ENCODE data around the gene CES3. TPM values are rescaled to one million over a fixed set of nuclear protein-coding genes. Genes with fewer than 3 reads are reported as not detected.

The CES3 gene, protein sequence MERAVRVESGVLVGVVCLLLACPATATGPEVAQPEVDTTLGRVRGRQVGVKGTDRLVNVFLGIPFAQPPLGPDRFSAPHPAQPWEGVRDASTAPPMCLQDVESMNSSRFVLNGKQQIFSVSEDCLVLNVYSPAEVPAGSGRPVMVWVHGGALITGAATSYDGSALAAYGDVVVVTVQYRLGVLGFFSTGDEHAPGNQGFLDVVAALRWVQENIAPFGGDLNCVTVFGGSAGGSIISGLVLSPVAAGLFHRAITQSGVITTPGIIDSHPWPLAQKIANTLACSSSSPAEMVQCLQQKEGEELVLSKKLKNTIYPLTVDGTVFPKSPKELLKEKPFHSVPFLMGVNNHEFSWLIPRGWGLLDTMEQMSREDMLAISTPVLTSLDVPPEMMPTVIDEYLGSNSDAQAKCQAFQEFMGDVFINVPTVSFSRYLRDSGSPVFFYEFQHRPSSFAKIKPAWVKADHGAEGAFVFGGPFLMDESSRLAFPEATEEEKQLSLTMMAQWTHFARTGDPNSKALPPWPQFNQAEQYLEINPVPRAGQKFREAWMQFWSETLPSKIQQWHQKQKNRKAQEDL
- total RNA-seq (not detected), polyA plus RNA-seq (0.19 TPM)

DNA sequence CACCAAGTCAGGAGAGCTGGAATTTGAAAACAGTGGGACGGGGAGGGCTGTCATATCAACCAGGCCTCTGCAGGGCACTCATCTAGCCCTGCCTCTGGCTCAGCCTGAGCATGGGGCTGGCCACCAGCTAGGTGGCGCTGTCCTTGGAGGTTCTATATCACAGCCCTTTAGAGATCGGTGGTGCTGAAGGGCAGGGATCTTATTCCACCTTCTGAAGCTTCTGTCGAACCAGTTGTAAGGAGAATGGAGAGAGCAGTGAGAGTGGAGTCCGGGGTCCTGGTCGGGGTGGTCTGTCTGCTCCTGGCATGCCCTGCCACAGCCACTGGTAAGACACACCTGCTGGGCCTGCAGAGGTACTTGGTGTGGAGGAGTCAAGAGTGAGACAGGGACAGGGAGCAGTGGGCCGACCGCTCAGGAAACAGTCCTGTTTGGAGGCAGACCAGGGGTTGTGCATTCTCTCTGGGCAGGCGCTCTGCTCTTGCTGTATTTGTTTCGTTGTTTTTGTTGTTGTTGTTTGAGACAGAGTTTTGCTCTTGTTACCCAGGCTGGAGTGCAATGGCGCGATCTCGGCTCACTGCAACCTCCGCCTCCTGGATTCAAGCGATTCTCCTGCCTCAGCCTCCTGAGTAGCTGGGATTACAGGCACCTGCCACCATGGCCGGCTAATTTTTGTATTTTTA, at the start of gene CES3:
TSS of gene CES3 (plus strand) at position 202 of the 680 bp plus-strand sequence. CDS start at position 244, 42 bp downstream.
- WGBS: 63% methylated on average over 16 of the region's 16 CpGs

DNA sequence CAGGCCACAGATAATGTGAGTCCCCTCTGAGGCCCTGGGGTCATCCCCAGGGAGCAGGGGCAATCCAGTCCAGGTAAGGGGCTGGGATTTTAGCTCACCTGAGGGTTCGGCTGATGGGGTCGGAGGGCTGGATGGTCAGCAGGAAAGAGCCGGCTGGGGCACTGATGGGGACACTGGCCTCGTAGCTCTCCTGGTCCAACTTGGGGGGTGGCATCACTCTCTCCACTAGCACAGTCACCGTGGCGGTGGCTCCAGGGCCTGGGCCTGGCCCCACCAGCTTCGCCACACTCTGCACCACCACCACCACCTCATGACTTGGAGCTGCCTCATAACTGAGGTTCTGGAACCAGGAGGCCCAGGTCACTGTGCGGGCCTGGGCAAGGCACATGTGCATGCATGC, 49.3 kb upstream of the CES3 start:
- Histone ChIP-seq H3K4me3 (ENCODE audit: low read depth, low read length) (no peak overlapping the region), H3K36me3 (ENCODE audit: insufficient read depth) (no peaks in the 10 kb centered on the region), H3K4me1 (ENCODE audit: insufficient read depth) (no peaks in the 10 kb centered on the region), H3K27ac (ENCODE audit: low read depth) (no peak overlapping the region)
- 96% methylated on average over 8 of the region's 8 CpGs for WGBS
- DNase-seq (ENCODE audit: extremely low spot score): no peak

More for the DNA sequence above, at the start of gene CES3:
- no peak for DNase-seq (ENCODE audit: extremely low spot score)
- Histone ChIP-seq H3K4me3 (ENCODE audit: low read depth, low read length) (no peak within 1 kb of the TSS), H3K27ac (ENCODE audit: low read depth) (no peak within 1 kb of the TSS), H3K36me3 (ENCODE audit: insufficient read depth) (no peaks in the 10 kb centered on the region), H3K4me1 (ENCODE audit: insufficient read depth) (no peaks in the 10 kb centered on the region)

DNA sequence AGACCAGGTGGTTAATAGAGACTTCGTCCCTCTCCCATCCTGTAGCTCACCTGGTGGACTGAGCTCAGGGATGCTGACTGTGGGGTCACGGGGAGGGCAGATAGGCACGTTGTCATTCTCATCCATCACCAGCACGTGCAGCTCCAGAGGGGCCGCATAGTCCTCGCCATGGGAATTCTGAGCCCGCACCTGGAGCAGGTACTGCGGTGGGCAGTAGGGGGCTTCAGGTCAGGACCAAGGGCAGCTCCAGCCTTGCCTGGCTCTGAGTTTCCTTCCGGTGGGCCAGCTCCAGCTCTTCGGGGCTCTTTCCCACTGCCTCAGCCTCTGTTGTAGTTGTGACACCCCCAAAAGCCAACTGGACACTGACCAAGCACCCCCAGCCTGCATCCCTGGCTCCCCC, 48.0 kb upstream of the CES3 start:
- Histone ChIP-seq H3K27ac (ENCODE audit: low read depth) (no peak overlapping the region), H3K4me1 (ENCODE audit: insufficient read depth) (no peaks in the 10 kb centered on the region), H3K4me3 (ENCODE audit: low read depth, low read length) (no peak overlapping the region), H3K36me3 (ENCODE audit: insufficient read depth) (no peaks in the 10 kb centered on the region)
- no peak for DNase-seq (ENCODE audit: extremely low spot score)
- WGBS: 51% methylated on average over 10 of the region's 10 CpGs

DNA sequence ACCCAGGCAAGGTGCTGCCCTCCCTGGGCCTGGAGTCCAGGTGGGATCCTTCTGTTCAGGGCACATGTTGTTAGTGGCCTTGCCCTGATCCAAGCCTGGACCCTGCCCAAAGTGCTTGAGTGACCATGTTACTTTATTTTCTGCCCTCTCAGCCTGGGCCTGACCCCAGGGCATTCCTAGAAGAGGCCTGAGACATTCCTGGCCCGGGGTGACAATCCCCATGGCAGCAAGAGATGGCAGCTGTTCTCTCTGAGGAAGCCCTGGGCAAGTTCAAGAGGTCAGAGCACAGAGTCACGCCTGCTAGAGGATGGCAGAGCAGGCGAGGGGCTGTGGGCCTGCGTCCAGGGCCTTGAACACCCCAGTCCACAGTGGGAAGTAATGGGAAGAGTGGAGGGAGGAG, 47.4 kb upstream of the CES3 start:
- 86% methylated on average over 4 of the region's 4 CpGs for WGBS
- Histone ChIP-seq H3K4me3 (ENCODE audit: low read depth, low read length) (no peak overlapping the region), H3K4me1 (ENCODE audit: insufficient read depth) (no peaks in the 10 kb centered on the region), H3K36me3 (ENCODE audit: insufficient read depth) (no peaks in the 10 kb centered on the region), H3K27ac (ENCODE audit: low read depth) (no peak overlapping the region)
- DNase-seq (ENCODE audit: extremely low spot score): no peak

DNA sequence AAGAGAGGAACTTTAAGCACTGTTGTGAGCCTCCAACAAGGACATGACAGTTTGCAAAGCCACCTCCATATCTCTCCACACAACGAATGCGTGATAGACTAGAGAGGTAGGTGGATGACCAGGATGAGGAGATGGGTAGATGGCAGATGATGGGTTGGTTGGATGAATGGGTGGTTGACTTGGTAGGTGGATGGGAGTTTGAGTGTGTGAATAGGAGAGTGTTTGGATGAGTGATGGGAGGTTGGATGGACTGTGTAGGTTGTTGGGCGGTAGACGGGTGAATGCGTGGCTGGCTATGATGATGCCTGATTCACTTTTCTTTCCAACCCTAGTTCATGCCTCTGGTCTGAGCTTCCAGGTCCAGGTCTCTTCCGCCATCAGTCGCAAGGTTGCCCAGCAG, 46.5 kb upstream of the CES3 start:
- H3K4me1 ChIP-seq (ENCODE audit: insufficient read depth): no peaks in the 10 kb centered on the region
- no peaks in the 10 kb centered on the region for H3K36me3 ChIP-seq (ENCODE audit: insufficient read depth)
- WGBS: 96% methylated on average over 7 of the region's 7 CpGs
- no peak overlapping the region for H3K4me3 ChIP-seq (ENCODE audit: low read depth, low read length)
- DNase-seq (ENCODE audit: extremely low spot score): no peak
- H3K27ac ChIP-seq (ENCODE audit: low read depth): no peak overlapping the region

DNA sequence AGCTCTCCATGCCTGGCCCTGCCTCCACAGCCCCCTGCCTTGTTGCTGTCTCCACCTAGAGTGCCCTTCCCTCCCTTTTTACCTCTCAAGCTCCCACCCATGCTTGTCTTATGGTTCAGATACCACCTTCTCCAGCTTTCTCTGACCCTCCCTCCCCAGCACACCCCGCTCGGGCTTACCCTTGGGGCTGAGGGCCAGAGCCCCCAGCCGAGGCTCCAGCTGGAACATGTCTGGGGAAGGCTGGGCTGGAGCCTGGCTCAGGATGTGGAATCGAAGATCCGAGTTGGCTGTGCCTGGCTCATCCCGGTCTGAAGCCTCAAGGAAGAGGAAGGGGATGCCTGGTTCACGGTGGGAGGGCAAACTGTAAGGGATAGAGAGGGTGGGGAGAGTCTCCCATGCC, 46.0 kb upstream of the CES3 start:
- H3K4me3 ChIP-seq (ENCODE audit: low read depth, low read length): no peak overlapping the region
- no peaks in the 10 kb centered on the region for H3K36me3 ChIP-seq (ENCODE audit: insufficient read depth)
- no peaks in the 10 kb centered on the region for H3K4me1 ChIP-seq (ENCODE audit: insufficient read depth)
- no peak for DNase-seq (ENCODE audit: extremely low spot score)
- 50% methylated on average over 7 of the region's 7 CpGs for WGBS
- H3K27ac ChIP-seq (ENCODE audit: low read depth): no peak overlapping the region

DNA sequence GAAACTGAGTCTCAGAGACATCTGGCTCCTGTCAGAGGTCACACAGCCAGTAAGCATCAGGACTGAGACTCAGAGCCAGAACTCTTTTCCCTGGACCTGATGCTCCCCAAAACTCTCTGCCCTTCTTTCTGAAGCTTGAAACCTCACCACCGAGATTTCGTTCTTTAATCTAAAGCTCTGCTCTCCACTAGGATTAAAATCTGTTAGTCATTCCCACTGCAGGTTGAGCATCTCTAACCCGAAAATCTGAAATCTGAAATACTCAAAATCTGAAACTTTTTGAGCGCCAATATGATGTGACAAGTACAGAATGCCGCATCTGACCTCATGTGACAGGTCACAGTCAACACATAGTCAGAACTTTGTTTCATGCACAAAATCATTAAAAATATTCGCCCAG, 44.5 kb upstream of the CES3 start:
- Histone ChIP-seq H3K36me3 (ENCODE audit: insufficient read depth) (no peaks in the 10 kb centered on the region), H3K4me1 (ENCODE audit: insufficient read depth) (no peaks in the 10 kb centered on the region), H3K27ac (ENCODE audit: low read depth) (no peak overlapping the region), H3K4me3 (ENCODE audit: low read depth, low read length) (no peak overlapping the region)
- DNase-seq (ENCODE audit: extremely low spot score): no peak
- 84% methylated on average over 6 of the region's 6 CpGs for WGBS

DNA sequence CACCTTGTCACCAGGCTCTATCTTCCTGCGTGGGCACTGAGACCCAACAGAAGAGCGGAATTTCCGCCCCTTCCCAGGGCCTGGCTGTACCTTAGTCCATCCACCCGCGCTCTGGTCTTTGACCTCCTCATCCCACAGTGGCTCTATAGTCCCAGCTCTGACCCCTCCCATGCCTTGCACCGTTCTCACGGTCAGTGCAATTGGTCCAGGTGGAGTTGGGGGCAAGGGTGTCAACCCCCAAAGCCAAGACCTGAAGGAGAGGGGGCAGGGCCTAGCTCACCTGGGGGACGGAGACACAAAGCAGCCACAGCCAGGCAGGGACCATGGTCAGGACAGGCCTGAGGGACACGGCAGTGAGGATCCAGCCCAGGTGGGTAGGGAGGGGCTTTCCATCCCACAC, 43.3 kb upstream of the CES3 start:
- 88% methylated on average over 9 of the region's 9 CpGs for WGBS
- Histone ChIP-seq H3K36me3 (ENCODE audit: insufficient read depth) (no peaks in the 10 kb centered on the region), H3K4me3 (ENCODE audit: low read depth, low read length) (no peak overlapping the region), H3K4me1 (ENCODE audit: insufficient read depth) (no peaks in the 10 kb centered on the region), H3K27ac (ENCODE audit: low read depth) (no peak overlapping the region)
- DNase-seq (ENCODE audit: extremely low spot score): no peak

DNA sequence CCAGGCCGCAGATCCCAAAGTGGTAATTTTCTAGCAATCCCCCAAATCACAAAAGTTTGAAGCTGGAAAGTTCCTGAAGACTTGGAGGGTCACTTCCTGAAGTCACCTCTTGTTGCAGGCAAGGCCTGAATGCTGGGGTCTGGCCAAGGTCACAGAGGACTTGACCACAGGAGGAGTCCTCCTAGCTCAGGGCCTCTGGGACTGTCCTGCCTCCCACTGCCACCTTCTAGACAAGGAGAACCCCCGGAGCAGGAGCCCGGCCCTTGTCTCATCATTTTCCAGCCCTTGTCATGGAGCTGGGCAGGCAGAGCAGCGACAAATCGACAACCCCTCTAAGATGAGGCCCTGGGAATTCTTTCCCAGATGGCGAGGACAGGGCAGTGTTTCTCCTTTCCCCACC, 42.7 kb upstream of the CES3 start:
- no peak for DNase-seq (ENCODE audit: extremely low spot score)
- Histone ChIP-seq H3K4me3 (ENCODE audit: low read depth, low read length) (no peak overlapping the region), H3K36me3 (ENCODE audit: insufficient read depth) (no peaks in the 10 kb centered on the region), H3K27ac (ENCODE audit: low read depth) (no peak overlapping the region), H3K4me1 (ENCODE audit: insufficient read depth) (no peaks in the 10 kb centered on the region)
- 92% methylated on average over 6 of the region's 6 CpGs for WGBS

DNA sequence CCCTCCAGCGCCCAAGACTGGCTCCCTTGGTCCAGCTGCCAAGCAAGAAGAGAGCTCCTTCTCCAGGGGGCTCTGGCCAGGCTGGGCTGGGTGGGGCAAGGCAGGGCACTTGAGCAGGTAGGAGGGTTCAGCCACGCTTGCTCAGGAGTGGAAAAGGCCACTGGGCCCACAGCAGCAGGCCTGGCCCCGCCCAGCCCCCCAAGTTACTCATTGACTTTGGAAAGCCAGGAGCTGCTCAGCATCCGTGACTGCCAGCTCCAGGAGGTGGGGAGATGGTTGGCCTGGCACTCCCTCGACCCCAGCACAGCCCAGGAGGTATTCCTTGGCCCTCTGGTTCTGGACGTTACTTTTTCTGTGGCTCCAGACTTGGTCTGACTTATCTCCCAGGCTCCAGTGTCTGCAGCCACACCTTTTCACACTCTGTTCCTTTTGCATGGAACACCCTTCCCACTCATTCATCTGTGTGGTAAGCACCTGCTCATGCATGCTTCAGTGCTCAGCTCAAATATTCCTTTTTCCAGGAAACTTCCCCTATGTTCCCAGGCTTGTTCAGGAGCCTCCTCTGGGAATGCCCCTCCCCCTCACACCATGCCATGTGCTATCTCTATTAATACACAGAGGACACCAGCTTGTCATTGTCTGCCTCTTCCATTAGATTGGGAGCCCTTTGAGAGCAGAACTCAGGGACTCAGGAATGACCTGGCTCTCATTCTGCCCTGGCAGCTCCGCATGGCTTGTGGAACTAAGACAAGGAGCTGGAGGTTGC, 42.1 kb upstream of the CES3 start, which contains the start of gene CDH16:
TSS of gene CDH16 (minus strand) at position 83 of the 766 bp plus-strand sequence. CDS start 820 bp downstream, outside the sequence.
- H3K27ac ChIP-seq (ENCODE audit: low read depth): no peak within 1 kb of the TSS

DNA sequence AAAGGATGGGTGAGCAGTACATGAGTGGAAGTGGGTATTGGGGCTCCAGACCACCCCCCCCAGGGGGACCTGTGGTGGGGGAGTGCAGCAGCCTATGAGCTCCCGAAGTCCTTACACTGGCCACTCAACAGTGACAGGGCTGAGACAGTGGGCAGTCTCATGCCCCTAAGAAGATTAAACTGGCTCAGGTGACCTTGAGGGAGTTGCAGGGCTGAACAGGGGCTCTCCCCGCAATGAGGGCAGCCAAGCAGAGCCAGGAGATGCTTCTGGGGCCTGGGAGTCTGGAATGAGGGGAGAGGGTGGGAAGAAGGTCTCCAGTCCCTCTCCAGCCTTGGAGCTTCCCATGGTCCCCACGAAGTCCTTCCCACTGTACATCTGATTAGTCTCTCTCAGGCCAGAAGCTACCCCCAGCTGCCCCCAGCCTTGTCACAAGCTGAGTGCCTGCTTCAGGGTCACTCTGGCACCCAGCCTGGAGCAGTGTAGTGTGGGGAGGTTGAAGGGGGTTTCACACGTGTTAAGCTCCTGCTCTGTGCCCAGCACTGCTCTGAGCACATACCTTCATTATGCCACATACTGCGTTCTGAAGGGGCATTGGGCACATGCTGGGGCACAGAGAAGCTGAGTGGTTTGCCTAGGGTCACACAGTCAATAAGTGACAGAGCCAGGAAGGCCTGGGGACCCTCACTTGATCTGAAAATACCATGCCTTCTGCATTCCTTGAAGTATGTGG, 41.3 kb upstream of the CES3 start:
- H3K4me3 ChIP-seq (ENCODE audit: low read depth, low read length): no peak overlapping the region
- H3K4me1 ChIP-seq (ENCODE audit: insufficient read depth): no peaks in the 10 kb centered on the region
- DNase-seq (ENCODE audit: extremely low spot score): no peak
- 74% methylated on average over 5 of the region's 5 CpGs for WGBS
- H3K36me3 ChIP-seq (ENCODE audit: insufficient read depth): no peaks in the 10 kb centered on the region
- no peak overlapping the region for H3K27ac ChIP-seq (ENCODE audit: low read depth)

More for the DNA sequence above, 42.1 kb upstream of the CES3 start, which contains the start of gene CDH16:
- WGBS: 87% methylated on average over 7 of the region's 7 CpGs
- no peak for DNase-seq (ENCODE audit: extremely low spot score)
- Histone ChIP-seq H3K36me3 (ENCODE audit: insufficient read depth) (no peaks in the 10 kb centered on the region), H3K4me3 (ENCODE audit: low read depth, low read length) (no peak within 1 kb of the TSS), H3K4me1 (ENCODE audit: insufficient read depth) (no peaks in the 10 kb centered on the region)

DNA sequence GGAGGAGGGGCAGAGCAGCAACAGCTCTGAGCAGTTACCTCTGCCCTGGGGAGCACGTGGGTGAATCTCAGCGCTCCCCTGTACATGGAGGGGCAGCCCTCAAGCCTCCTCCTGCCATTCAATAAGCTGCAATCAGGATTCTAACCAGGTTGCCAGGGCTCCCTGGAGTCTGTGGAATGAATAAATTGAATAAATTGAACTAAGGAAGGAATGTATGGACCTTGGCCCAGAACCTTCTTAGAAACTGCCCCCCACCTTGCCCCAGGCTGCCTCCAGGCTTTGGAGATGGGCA, 40.8 kb upstream of the CES3 start:
- no peaks in the 10 kb centered on the region for H3K4me1 ChIP-seq (ENCODE audit: insufficient read depth)
- H3K36me3 ChIP-seq (ENCODE audit: insufficient read depth): no peaks in the 10 kb centered on the region
- H3K4me3 ChIP-seq (ENCODE audit: low read depth, low read length): no peak overlapping the region
- no peak for DNase-seq (ENCODE audit: extremely low spot score)
- 67% methylated on average over 2 of the region's 2 CpGs for WGBS
- no peak overlapping the region for H3K27ac ChIP-seq (ENCODE audit: low read depth)
